Muscle of leg (tissue), 11 donors: Measurements from ENCODE around the gene SH3BP4. TPM values are rescaled to one million over a fixed set of nuclear protein-coding genes. Genes with fewer than 3 reads are reported as not detected.
"Not testable (repeated sequence)": the region's sequence is repeated elsewhere in the genome, so short reads cannot be mapped to it uniquely, and the experiment has no call there.

Source experiments
- DNase-seq: peaks from one replicate; pipeline ENCODE4 v3.0.0; 2013
- H3K27ac ChIP-seq: one replicate; pipeline ENCODE4 v1.5.1; 2013; ENCODE audit warnings: mild to moderate bottlenecking, low read length, control low read depth
- H3K27me3 ChIP-seq: one replicate; pipeline ENCODE4 v1.6.1; 2013; ENCODE audit warnings: low read length; ENCODE audit not compliant: control insufficient read depth, insufficient read depth
- H3K36me3 ChIP-seq: one replicate; pipeline ENCODE4 v1.6.1; 2013; ENCODE audit warnings: low read length; ENCODE audit not compliant: control insufficient read depth, insufficient read depth
- H3K4me1 ChIP-seq: one replicate; pipeline ENCODE4 v1.6.1; 2013; ENCODE audit warnings: low read length; ENCODE audit not compliant: control insufficient read depth, insufficient read depth
- H3K4me3 ChIP-seq: one replicate; pipeline ENCODE4 v1.5.1; 2013; ENCODE audit warnings: low read length, control low read depth
- H3K9me3 ChIP-seq: replicated peaks from 2 replicates; pipeline ENCODE4 v1.6.1; 2013; ENCODE audit warnings: low read depth, low read length; ENCODE audit not compliant: control insufficient read depth
- WGBS: methylation state at CpG from one replicate; pipeline ENCODE4 v1.1.5; 2013; ENCODE audit warnings: missing lambda C conversion rate; ENCODE audit not compliant: insufficient coverage; 5-methylcytosine and 5-hydroxymethylcytosine counted together
- polyA plus RNA-seq, 8 donors: library from polyadenylated mRNA; unstranded; fragments of 120-200 nt; gene quantifications; one replicate each; pipeline versions ENCODE4 v1.2.1 to v1.2.3, GENCODE V29; 2013; ENCODE audit warnings: inconsistent platforms in 1 of 8, low replicate concordance in 1 of 8; ENCODE audit not compliant: insufficient read length in 8 of 8, insufficient read depth in 1 of 8
- total RNA-seq: library from RNA; stranded (reverse); fragments of 120-200 nt; gene quantifications from one replicate; pipeline ENCODE4 v1.2.4, GENCODE V29; 2013

Gene SH3BP4
- total and polyA plus RNA-seq, 9 donors = 10.2 to 20.4 (median 14.8) TPM

DNA sequence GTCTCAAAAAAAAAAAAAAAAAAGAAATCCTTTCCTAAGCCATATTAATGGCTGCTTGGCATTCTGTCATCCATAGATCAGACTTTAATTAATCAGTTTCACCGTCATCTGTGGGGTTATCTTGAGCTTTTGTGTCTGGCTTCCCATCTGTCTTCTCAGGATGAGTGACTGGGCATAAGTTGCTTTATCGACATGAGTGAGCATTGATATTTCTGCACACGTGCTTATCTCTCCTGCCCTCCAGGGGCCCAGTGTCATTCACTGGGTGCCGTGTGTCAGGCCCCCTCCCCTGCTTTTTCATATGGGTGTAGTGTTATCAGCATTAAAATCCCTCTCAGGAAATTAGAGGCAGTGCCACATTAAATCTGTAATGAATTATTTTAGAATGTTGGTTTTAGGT lies 65.6 kb downstream of the SH3BP4 start:
- no CpG with 5 or more reads among the region's 4 CpGs for whole genome bisulfite sequencing
- Histone ChIP-seq H3K36me3 (no peaks in the 10 kb centered on the region), H3K4me1 (peaks cover 13% of the 10 kb centered on the region)

DNA sequence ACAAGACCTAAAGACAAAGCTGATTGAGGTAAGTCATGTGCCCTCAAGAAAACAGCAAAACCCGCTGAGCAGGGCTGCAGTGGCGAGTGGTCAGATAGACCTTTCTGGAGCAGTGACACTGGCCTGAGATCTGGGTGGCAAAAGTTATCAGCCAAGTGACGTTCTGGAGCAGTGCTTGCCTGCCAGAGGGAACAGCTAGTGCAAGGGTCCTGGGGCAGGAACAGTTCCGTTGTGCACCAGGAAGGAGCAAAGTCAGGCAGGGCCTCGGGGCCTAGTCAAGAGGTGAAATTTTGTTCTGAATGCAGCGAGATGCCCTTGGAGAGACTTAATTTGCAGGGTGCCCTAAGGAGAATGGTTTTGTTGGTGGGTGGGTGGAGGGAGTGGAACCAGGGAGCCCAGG lies 67.0 kb downstream of the SH3BP4 start:
- Histone ChIP-seq H3K27ac (no peak overlapping the region), H3K27me3 (no peaks in the 10 kb centered on the region), H3K4me3 (no peak overlapping the region), H3K36me3 (no peaks in the 10 kb centered on the region), H3K9me3 (peaks cover 7% of the 10 kb centered on the region), H3K4me1 (peaks cover 2% of the 10 kb centered on the region)
- WGBS = 94% methylated on average over 6 of the region's 6 CpGs
- no peak for DNase-seq

More for the DNA sequence above, 65.6 kb downstream of the SH3BP4 start:
- no peak for DNase-seq
- Histone ChIP-seq H3K4me3 (no peak overlapping the region), H3K27ac (no peak overlapping the region), H3K9me3 (peaks cover 7% of the 10 kb centered on the region), H3K27me3 (no peaks in the 10 kb centered on the region)

DNA sequence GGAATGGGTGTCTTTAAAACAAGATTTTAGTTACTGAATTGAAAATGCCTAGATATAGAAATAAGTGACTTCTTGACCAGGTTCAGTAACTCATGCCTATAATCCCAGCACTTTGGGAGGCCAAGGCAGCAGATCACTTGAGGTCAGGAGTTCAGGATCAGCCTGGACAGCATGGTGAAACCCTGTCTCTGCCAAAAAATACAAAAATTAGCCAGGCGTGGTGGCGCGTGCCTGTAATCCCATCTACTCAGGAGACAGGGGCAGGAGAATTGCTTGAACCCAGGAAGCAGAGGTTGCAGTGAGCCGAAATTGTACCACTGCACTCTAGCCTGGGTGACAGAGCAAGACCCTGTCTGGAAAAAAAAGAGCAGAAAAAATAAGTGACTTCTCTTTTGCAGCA lies 68.3 kb downstream of the SH3BP4 start:
- H3K27ac ChIP-seq, H3K4me3 ChIP-seq, DNase-seq, H3K36me3 ChIP-seq, H3K9me3 ChIP-seq, H3K27me3 ChIP-seq: not testable (repeated sequence)
- WGBS = 86% methylated on average over 4 of the region's 4 CpGs
- H3K4me1 ChIP-seq = peaks cover 11% of the 10 kb centered on the region

DNA sequence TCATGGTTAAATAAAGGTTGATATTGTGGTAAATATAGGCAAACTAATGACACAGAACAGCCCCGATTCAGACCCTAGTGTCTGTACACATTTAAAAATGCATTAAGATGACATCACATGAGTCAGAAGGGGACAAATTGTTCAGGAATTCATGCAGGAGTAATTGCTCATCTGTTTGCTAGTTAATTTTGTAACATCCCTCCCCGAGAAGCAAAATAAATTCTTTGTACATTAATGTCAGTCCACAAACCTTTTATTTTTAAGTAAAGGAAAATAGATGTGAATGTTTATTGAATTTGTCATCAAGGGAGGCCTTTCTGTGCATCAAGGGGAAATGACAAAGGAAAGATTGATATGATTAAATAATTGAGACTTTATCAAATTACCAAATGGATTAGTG lies 69.9 kb downstream of the SH3BP4 start:
- Histone ChIP-seq H3K9me3 (no peaks in the 10 kb centered on the region), H3K27ac (no peak overlapping the region), H3K27me3 (peaks cover 3% of the 10 kb centered on the region), H3K36me3 (no peaks in the 10 kb centered on the region), H3K4me1 (peaks cover 20% of the 10 kb centered on the region), H3K4me3 (no peak overlapping the region)
- WGBS = no CpG with 5 or more reads among the region's 2 CpGs
- no peak for DNase-seq

DNA sequence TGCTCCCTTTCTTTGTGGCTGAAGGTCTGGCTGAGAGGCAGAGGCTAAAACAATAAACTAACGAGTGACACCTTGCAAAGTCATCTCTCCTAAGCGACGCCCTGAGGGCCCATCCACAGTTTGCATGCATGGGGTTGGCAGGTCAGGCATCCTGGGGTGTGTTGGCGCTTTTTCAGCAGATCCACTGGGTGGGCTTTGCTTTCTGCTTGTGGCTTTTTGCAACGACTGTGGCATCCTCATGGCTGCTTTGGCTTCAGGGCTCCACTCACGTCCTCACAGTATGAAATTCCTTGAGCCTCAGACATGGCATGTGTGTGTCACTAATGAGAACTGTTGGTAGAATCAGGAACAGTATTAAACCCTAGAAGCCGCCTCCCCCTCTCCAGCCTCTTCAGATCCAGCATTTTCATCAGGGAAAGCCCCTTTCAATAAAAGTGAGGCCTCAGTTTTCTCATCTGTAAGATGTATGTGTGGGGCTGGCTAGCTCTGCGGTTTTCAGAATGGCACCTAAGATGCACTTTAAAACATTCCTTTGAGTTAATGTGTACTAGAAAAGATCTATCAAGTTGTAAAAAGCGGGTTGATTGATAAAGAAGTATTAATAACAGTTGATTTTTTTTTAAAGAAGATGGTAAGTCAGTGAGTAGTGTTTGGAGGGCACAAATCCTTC lies 72.5 kb downstream of the SH3BP4 start:
- 85% methylated on average over 7 of the region's 9 CpGs for WGBS
- Histone ChIP-seq H3K4me1 (peaks cover 30% of the 10 kb centered on the region), H3K4me3 (no peak overlapping the region), H3K27me3 (peaks cover 3% of the 10 kb centered on the region), H3K27ac (peak overlapping the region; percentile 42), H3K36me3 (no peaks in the 10 kb centered on the region), H3K9me3 (no peaks in the 10 kb centered on the region)
- DNase-seq = no peak

DNA sequence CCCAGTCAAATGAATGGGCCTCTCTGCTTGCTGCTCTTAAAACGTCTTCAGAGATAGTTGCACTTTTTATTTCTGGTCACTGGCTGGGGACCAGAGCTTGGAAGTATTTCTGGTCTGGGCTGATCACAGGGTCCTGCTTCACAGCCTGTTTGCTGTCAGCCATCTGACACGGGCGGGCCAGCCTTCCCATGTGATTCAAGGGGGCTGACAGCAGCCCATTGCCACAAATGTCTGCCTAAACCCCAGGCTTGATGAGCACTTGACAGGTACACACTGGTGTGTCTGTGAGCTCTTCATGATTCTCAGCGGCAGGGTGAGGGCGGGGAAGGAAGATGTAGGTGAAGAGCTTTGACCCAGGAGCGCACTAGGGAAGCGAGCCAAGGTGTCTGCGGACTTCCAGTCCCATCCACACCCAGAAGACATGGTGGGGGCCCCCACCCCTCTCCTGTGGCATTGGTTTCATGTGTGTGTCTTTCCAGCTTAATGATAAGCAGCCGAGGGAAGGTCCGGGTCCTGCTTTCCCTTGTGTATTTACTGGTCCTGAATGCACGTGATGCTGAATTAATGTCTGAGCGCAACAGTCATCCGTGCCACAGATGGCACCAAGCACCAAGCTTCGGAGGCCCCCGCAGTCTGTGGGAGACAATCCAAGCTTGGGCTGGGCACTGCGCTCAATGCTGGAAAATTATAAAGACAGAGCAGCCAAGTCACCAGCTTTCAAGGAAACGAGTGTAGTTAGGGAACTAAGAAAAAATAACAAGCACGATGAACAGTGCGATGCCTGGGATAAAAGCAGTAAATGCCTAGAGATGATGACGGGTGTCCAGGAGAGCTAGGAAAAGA lies 73.3 kb downstream of the SH3BP4 start:
- no peaks in the 10 kb centered on the region for H3K9me3 ChIP-seq
- 66% methylated on average over 15 of the region's 20 CpGs for WGBS
- H3K4me3 ChIP-seq = no peak overlapping the region
- DNase-seq = no peak
- H3K27me3 ChIP-seq = peaks cover 3% of the 10 kb centered on the region
- H3K4me1 ChIP-seq = peaks cover 30% of the 10 kb centered on the region
- H3K36me3 ChIP-seq = no peaks in the 10 kb centered on the region
- peak overlapping the region; percentile 48 for H3K27ac ChIP-seq

DNA sequence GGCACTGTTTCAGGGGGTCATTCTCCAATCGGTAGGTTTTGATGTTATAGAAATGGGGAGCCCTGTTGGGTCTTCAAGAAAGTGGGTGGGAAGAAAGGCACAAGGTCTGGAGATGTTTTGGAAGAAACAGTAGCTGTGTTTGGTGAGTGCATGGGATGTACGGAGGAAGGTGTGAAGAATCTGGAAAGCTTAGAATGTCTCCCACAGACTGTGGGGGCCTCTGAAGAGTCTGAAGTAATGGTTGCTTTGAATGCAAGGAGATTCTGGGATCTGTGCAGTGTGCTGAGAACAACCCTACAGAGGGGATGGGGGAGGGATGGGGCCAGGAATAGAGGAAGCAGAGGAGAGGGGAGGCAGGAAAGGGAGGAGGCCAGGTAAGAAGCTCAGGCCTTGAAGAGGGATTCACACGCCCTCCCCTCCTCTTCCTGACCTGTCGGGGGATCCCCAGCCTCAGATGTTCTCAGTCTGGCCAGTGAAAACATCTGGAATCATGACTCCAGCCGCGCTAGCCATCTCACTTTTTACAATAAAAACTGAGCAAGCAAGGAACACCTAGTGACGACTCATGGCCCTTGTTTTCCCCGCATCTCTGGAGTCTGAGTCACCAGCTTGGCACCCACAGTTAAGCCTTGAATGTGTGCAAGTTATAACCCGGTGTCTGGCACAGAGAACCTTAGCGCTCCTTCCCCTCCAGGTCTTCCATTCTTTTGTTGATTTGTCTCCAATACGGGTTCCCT lies 74.2 kb downstream of the SH3BP4 start:
- H3K4me1 ChIP-seq = peaks cover 30% of the 10 kb centered on the region
- 72% methylated on average over 11 of the region's 11 CpGs for WGBS
- H3K4me3 ChIP-seq = no peak overlapping the region

DNA sequence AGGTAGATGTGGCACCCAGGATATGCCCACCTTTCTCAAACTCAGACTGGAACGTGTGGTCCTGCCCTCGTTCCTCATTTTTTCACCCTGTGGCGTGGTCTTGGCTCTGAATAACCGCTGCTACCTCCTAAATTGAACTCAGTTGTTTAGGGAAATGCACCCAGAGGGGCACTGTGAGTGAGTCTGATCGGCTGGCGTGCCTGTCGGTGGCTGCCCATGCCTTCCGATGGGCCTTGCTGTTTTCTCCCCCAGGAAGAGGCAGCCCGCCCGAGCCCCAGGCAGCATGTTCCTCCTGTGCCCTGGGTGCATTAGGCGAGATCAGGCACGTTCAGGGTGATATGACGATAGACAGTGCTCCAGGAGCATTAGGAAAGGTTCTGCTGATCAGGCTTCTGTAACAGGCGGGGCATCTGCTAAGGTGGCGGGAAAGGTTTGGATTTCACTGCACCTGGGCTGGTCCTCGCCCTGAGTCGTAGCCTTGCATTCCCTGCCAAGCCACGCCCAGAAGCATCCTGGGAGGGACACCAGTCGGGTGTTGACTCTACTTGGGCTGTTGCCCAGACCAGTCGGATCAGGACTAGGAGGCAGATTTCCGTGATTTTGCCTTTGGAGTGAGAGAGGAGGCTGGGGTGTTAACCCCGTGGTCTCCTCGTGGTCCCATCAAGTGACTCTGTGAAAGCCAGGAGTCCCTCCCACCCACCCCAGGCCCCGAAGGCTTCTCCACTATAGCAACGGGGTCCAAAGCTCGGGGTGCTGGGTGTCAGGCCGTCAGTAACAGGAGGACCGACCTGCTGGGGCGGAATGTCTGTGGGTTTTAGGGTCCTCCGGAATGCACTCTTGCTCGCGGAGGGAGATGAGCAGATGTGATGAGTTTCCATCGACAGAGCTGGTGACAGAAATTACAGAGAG lies 75.1 kb downstream of the SH3BP4 start:
- no peak for DNase-seq
- no peak overlapping the region for H3K4me3 ChIP-seq
- H3K4me1 ChIP-seq = peaks cover 30% of the 10 kb centered on the region
- H3K27ac ChIP-seq = no peak overlapping the region
- H3K27me3 ChIP-seq = peaks cover 3% of the 10 kb centered on the region
- 74% methylated on average over 16 of the region's 33 CpGs for WGBS
- H3K36me3 ChIP-seq = no peaks in the 10 kb centered on the region
- no peaks in the 10 kb centered on the region for H3K9me3 ChIP-seq

More for the DNA sequence above, 74.2 kb downstream of the SH3BP4 start:
- Histone ChIP-seq H3K27ac (no peak overlapping the region), H3K36me3 (no peaks in the 10 kb centered on the region), H3K27me3 (peaks cover 3% of the 10 kb centered on the region), H3K9me3 (no peaks in the 10 kb centered on the region)
- no peak for DNase-seq

DNA sequence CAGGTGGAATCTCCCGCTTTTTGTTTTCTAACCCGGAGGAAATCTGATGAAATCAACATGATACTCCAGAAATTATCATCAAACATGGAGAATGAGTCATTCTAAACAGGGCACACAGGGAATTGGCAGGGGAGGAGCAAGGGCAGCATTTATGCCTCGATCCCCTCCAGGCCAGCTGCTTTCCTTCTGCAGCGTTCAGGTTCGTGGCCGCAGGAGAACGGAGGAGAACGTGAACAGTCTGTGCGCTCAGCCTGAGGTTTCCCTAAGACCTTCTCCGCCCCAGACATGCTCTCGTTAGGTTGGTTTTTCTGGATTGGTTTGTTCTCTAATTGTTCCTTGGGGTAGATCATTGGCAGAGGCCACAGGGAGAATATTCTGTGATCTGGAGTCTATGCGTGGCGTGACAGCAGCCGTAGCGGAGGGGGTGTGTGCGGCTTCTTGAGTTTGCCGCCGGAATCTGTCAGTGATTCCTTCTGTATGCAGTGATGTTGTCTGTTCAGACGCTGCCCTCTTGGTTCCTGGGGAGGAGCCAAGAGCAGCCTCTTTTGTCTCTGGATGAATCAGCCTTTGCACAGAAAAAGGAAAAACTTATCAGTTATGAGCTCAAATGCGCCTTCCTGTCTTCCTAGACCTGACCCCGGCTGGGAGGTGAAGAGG lies 75.9 kb downstream of the SH3BP4 start:
- Histone ChIP-seq H3K27ac (no peak overlapping the region), H3K9me3 (no peaks in the 10 kb centered on the region), H3K36me3 (no peaks in the 10 kb centered on the region), H3K4me1 (peaks cover 30% of the 10 kb centered on the region), H3K27me3 (peaks cover 3% of the 10 kb centered on the region), H3K4me3 (no peak overlapping the region)
- DNase-seq = no peak
- WGBS = 82% methylated on average over 6 of the region's 21 CpGs
